Transverse colon (tissue), 4 donors: ENCODE data around the gene CAMSAP1. TPM values are rescaled to one million over a fixed set of nuclear protein-coding genes. Genes with fewer than 3 reads are reported as not detected.

Source experiments
- DNase-seq: peaks from one replicate; pipeline ENCODE4 v3.0.0-alpha.2; 2019
- H3K27ac ChIP-seq, 4 donors: fragments of 200-600 bp; sonication (generic); 2 replicates each; pipeline ENCODE4 v1.5.1; 2016 to 2018; ENCODE audit warnings: inconsistent platforms in 4 of 4
- H3K27me3 ChIP-seq: fragments of 200-600 bp; sonication (generic); 2 replicates; pipeline ENCODE4 v1.5.1; 2017; ENCODE audit warnings: inconsistent platforms
- H3K36me3 ChIP-seq, 4 donors: fragments of 200-600 bp; sonication (generic); 2 replicates each; pipeline ENCODE4 v1.5.1; 2017 to 2019; ENCODE audit warnings: inconsistent platforms in 4 of 4
- H3K4me1 ChIP-seq, 4 donors: fragments of 200-600 bp; sonication (generic); 2 replicates each; pipeline ENCODE4 v1.5.1; 2017 to 2020; ENCODE audit warnings: inconsistent platforms in 4 of 4
- H3K4me3 ChIP-seq, 4 donors: fragments of 200-600 bp; sonication (generic); 1 replicate in 1 of 4; 2 replicates in 3 of 4; pipeline versions ENCODE4 v1.5.1 to v1.6.1; 2017 to 2019; ENCODE audit warnings: inconsistent platforms in 4 of 4
- H3K9me3 ChIP-seq, 2 donors: fragments of 200-600 bp; sonication (generic); 2 replicates each; pipeline ENCODE4 v1.5.1; 2017 to 2019; ENCODE audit warnings: inconsistent platforms in 2 of 2
- EP300 ChIP-seq: sonication (generic); formaldehyde crosslinking; IDR thresholded peaks from one replicate; pipeline ENCODE4 v1.6.1; 2017; ENCODE audit warnings: antibody characterized with exemption, low read depth
- POLR2A ChIP-seq: fragments of 450-650 bp; IDR thresholded peaks from one replicate; pipeline ENCODE4 v1.6.1; 2016; ENCODE audit warnings: antibody characterized with exemption, mild to moderate bottlenecking, moderate library complexity
- POLR2AphosphoS5 ChIP-seq, 3 donors: sonication (generic); formaldehyde crosslinking; IDR thresholded peaks; one replicate each; pipeline ENCODE4 v1.6.1; 2016; ENCODE audit warnings: antibody characterized with exemption in 3 of 3
- WGBS, 2 donors: methylation state at CpG; one replicate each; pipeline ENCODE4 v1.1.5; 2018; ENCODE audit warnings: low coverage in 1 of 2; 5-methylcytosine and 5-hydroxymethylcytosine counted together
- in situ Hi-C, 4 donors: fragments of 200-750 bp; cut with MboI; loops; one replicate each; pipeline versions ENCODE4 v1.15.0 to v1.15.1; 2017; ENCODE audit warnings: low sequenced_read_pairs in 3 of 4, low pct_ligation_motif_present in 1 of 4, low pct_unique_long_range_greater_than_20kb in 1 of 4
- intact Hi-C: fragments of 100-400 bp; cut with DNase I; formaldehyde crosslinking; loops from one replicate; pipeline ENCODE4 v1.15.1; 2023; ENCODE audit warnings: low total_unique reads
- total RNA-seq, 4 donors: library from RNA; depleted of rRNA; stranded (reverse); fragments of >200 nt; gene quantifications; one replicate each; pipeline ENCODE4 v1.1.0, GENCODE V29; 2016
- TF ChIP-seq, protein P1 (sequence below), 5 experiments: fragments of 200-600 bp in 3 of 5; fragments of 450-650 bp in 2 of 5; sonication (generic) in 3 of 5; IDR thresholded peaks; 1 replicate in 2 of 5; 2 replicates in 3 of 5; pipeline ENCODE4 v1.5.1; 2016 to 2017; ENCODE audit warnings: antibody characterized with exemption in 5 of 5, inconsistent platforms in 3 of 5, mild to moderate bottlenecking in 2 of 5, moderate library complexity in 1 of 5

Gene CAMSAP1
- total RNA-seq, 4 donors from 2014 or later = 17.3 to 88.0 (median 23.8) TPM

DNA sequence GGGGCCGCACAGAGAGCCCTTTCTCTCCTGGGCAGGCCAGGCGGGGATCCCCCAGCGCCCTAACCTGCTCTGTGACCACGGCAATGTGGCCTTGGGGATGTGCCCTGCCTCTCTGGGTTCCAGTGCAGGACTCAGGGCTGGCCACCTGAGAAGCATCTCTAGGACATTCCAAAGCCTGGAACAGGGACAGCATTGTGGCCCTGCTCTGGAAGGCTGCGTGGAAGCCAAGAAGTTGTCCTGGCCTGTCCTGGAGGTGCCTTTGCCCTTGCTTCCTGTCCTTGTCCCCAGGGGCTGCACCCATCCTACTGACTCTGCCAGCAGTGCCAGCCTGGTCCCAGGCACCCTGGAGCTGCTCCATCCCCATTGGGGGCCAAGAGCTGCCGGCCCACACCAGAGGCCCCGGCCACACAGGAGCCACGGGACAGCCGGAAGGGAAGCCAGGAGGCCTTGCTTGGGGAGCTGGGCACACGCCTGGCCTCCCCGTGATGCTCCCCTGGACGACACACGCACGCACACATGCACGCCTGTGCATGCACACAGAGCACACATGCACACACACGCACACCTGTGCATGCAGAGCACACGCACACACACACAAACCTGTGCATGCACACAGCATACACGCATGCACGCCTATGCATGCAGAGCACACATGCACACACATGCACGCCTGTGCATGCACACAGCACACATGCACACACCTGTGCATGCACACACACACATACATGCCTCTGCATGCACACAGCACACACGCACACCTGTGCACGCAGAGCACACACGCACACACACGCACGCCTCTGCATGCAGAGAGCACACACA is 20.1 kb upstream of the CAMSAP1 start:
- no peaks in the 10 kb centered on the region for H3K4me1 ChIP-seq
- no peak for DNase-seq
- H3K36me3 ChIP-seq = peaks cover 0 to 17% (median 4%) of the 10 kb centered on the region in 4 donors
- H3K9me3 ChIP-seq = no peaks in the 10 kb centered on the region
- in situ Hi-C loops (no loop called here), intact Hi-C loops (no loop called here)
- no peaks in the 10 kb centered on the region for H3K27me3 ChIP-seq
- H3K4me3 ChIP-seq = no peak overlapping the region
- TF ChIP-seq, protein P1, sequence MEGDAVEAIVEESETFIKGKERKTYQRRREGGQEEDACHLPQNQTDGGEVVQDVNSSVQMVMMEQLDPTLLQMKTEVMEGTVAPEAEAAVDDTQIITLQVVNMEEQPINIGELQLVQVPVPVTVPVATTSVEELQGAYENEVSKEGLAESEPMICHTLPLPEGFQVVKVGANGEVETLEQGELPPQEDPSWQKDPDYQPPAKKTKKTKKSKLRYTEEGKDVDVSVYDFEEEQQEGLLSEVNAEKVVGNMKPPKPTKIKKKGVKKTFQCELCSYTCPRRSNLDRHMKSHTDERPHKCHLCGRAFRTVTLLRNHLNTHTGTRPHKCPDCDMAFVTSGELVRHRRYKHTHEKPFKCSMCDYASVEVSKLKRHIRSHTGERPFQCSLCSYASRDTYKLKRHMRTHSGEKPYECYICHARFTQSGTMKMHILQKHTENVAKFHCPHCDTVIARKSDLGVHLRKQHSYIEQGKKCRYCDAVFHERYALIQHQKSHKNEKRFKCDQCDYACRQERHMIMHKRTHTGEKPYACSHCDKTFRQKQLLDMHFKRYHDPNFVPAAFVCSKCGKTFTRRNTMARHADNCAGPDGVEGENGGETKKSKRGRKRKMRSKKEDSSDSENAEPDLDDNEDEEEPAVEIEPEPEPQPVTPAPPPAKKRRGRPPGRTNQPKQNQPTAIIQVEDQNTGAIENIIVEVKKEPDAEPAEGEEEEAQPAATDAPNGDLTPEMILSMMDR (IDR thresholded peaks at IDR 0.05) = no peak
- TF ChIP-seq EP300 = no peak
- TF ChIP-seq POLR2A = no peak
- TF ChIP-seq POLR2AphosphoS5 (IDR thresholded peaks at IDR 0.05) = no peak
- WGBS, 2 donors = 91 to 100% methylated on average over 2 to 23 of the region's 25 CpGs
- H3K27ac ChIP-seq = no peak overlapping the region

DNA sequence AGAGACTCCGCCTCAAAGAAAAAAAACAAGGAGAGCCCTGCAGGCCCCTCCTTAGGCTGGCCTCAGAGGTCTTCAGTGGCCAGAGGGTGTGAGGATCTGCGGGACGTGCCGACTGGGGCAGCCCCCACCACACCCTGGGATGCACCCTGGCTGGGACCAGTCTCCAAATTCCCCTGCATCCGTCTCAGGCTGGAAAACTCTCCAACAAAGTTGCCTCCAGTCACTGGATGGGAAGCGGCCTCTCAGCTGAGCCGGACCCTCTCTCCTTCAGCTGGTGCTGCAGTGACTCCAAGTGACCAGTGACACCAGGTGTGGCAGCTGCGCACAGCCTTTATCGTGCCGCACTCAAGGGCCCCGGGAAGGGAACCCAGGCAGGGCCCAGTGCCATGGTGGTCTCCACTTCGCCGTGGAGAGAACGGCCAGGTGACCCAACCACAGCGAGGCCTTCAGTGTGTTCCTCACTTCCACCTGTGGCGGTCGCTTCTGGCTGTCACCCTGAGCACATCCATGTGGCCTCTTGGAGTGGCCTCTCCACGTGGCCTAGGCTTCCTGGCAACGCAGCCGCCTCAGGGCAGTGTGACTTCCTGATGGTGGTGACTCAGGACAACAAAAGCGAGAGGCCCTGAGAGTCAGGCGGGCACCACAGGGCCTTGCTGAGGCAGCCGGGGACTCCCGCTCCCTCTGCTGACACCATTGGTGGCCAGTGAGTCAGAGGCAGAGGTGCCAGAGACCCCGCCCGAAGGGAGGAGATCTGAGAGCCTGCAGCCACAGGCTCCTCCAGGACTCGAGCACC is 19.3 kb upstream of the CAMSAP1 start:
- peaks cover 0 to 14% (median 3%) of the 10 kb centered on the region in 4 donors for H3K36me3 ChIP-seq
- TF ChIP-seq POLR2A (no peak), EP300 (no peak), POLR2AphosphoS5 (IDR thresholded peaks at IDR 0.05) (no peak)
- TF ChIP-seq, protein P1 (IDR thresholded peaks at IDR 0.05) = no peak
- H3K4me1 ChIP-seq = no peaks in the 10 kb centered on the region
- intact Hi-C loops = no loop called here
- no peaks in the 10 kb centered on the region for H3K9me3 ChIP-seq
- no peak overlapping the region for H3K27ac ChIP-seq
- WGBS, 2 donors = 79% methylated on average over 23 of the region's 27 CpGs; no CpG with 5 or more reads in 1 of the 2 donors
- H3K4me3 ChIP-seq = no peak overlapping the region
- in situ Hi-C loops = no loop called here
- no peak for DNase-seq
- H3K27me3 ChIP-seq = no peaks in the 10 kb centered on the region

DNA sequence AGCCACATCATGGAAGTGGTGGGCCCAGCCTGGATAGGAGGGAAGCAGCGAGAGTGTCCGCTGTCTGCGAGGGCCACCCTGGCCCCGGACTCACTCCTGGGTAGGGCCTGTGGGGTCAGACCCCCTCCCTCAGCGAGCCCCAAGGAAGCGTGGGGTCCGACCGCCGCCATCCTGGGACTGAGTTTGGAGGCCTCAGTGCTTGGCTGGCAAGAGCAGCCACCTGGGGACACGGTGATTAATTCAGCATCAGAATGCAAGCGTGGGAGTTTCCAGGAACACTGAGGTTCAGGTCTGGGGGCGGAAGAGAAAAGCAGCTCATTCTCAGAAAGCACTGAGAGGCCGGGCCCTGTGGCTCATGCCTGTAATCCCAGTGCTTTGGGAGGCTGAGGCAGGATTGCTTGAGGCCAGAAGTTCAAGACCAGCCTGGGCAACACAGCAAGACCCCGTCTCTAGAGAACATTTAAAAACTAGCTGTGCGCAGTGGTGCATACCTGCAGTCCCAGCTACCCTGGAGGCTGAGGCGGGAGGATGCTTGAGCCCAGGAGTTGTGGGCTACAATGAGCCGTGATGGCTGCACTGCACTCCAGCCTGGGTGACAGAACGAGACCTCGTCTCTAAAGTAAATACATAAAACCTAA is 18.3 kb upstream of the CAMSAP1 start:
- Histone ChIP-seq H3K4me1 (no peaks in the 10 kb centered on the region), H3K36me3 (peaks cover 0 to 5% (median 0%) of the 10 kb centered on the region in 4 donors), H3K9me3 (no peaks in the 10 kb centered on the region), H3K27me3 (no peaks in the 10 kb centered on the region), H3K27ac (no peak overlapping the region), H3K4me3 (no peak overlapping the region)
- WGBS, 2 donors = 89 to 90% methylated on average over 2 to 19 of the region's 19 CpGs
- TF ChIP-seq EP300 = no peak
- TF ChIP-seq POLR2A = no peak
- no peak for TF ChIP-seq POLR2AphosphoS5 (IDR thresholded peaks at IDR 0.05)
- TF ChIP-seq, protein P1 (IDR thresholded peaks at IDR 0.05) = no peak
- in situ Hi-C loops (no loop called here), intact Hi-C loops (no loop called here)
- DNase-seq = no peak
